Endothelial cell of umbilical vein (primary cell): ENCODE data around the gene HSPA6.
"Not testable (repeated sequence)": the region's sequence is repeated elsewhere in the genome, so short reads cannot be mapped to it uniquely, and the experiment has no call there.

Experiments
- POLR2A ChIP-seq: IDR thresholded peaks from 2 replicates; pipeline ENCODE4 v1.6.1; 2012; ENCODE audit warnings: low read depth, mild to moderate bottlenecking, control low read depth, low read length
- TF ChIP-seq, protein P1 (sequence below), 2 donors: IDR thresholded peaks; 1 replicate in 1 of 2; 2 replicates in 1 of 2; pipeline ENCODE4 v1.5.1; 2011; ENCODE audit warnings: low read length in 2 of 2, mild to moderate bottlenecking in 2 of 2, moderate library complexity in 2 of 2, control low read depth in 1 of 2, inconsistent platforms in 1 of 2, low read depth in 1 of 2; ENCODE audit not compliant: insufficient read depth in 1 of 2; ENCODE audit errors: extremely low read depth in 1 of 2

DNA sequence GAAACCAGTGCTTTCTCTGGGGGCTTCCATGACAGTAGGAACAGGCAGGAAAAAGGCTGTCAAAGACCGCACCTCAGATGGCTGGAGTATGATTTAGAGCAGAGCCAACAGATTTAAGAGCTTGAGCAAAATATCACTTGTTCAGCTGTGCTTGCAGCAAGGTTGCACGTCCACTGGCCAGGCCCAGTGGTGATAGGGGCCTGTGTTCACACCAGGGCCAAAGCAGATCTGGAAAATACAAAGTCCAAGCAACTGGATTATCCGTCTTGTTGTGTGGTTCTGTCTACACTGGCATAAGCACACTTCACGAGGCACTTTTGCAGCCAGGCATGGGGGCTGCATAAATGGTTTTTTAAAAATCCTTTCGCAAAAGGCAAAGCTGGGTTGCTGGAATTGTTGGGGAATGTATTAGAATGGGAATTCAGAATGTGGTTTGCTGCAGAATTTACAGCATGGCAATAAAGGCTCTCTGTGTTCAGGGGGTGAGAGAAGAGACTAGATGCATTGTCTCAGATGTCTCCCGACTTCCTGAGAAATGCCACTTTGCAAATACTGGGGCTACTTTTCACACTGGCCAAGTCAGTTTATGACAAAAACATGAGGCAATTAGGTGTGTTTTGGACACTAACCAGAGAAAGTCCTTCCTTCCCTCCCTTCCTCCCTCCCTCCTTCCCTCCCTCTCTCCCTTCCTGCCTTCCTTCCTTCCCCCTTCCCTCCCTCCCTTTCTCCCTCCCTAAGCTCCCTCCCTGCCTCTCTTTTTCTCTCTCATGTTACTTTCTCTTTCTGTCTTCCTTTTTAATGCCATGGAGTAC, 11.5 kb upstream of the HSPA6 start:
- TF ChIP-seq, protein P1, sequence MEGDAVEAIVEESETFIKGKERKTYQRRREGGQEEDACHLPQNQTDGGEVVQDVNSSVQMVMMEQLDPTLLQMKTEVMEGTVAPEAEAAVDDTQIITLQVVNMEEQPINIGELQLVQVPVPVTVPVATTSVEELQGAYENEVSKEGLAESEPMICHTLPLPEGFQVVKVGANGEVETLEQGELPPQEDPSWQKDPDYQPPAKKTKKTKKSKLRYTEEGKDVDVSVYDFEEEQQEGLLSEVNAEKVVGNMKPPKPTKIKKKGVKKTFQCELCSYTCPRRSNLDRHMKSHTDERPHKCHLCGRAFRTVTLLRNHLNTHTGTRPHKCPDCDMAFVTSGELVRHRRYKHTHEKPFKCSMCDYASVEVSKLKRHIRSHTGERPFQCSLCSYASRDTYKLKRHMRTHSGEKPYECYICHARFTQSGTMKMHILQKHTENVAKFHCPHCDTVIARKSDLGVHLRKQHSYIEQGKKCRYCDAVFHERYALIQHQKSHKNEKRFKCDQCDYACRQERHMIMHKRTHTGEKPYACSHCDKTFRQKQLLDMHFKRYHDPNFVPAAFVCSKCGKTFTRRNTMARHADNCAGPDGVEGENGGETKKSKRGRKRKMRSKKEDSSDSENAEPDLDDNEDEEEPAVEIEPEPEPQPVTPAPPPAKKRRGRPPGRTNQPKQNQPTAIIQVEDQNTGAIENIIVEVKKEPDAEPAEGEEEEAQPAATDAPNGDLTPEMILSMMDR (IDR thresholded peaks at IDR 0.05; ENCODE audit: extremely low read depth in 1 of 2, insufficient read depth in 1 of 2, low read depth in 1 of 2, low read length in 2 of 2), result not testable (repeated sequence)
- TF ChIP-seq POLR2A, result not testable (repeated sequence)
